HepG2 (cell line): ENCODE measurements around the gene CSNK2A2. TPM values are rescaled to one million over a fixed set of nuclear protein-coding genes. Genes with fewer than 3 reads are reported as not detected.

ENCODE experiments used
- AHDC1 ChIP-seq: sonication (generic); formaldehyde crosslinking; IDR thresholded peaks from 2 replicates; pipeline ENCODE4 v1.5.1; 2020; ENCODE audit warnings: mild to moderate bottlenecking, missing genetic modification reagents, borderline replicate concordance
- CREB3 ChIP-seq: sonication (generic); formaldehyde crosslinking; IDR thresholded peaks from 2 replicates; pipeline ENCODE4 v1.5.0; 2020; ENCODE audit warnings: missing genetic modification reagents
- ELF1 ChIP-seq: sonication (generic); formaldehyde crosslinking; IDR thresholded peaks from 2 replicates; pipeline ENCODE4 v1.4.0; 2020; ENCODE audit warnings: missing genetic modification reagents
- NFATC3 ChIP-seq: sonication (generic); formaldehyde crosslinking; IDR thresholded peaks from 2 replicates; pipeline ENCODE4 v1.5.1; 2020; ENCODE audit warnings: mild to moderate bottlenecking, missing genetic modification reagents
- NFYC ChIP-seq: IDR thresholded peaks from 2 replicates; pipeline ENCODE4 v1.6.1; 2016; ENCODE audit warnings: missing genetic modification reagents, missing compliant biosample characterization
- SMAD1 ChIP-seq: sonication (generic); formaldehyde crosslinking; IDR thresholded peaks from 2 replicates; pipeline ENCODE4 v1.4.0; 2020; ENCODE audit warnings: missing genetic modification reagents, low read depth, mild to moderate bottlenecking, borderline replicate concordance
- THAP8 ChIP-seq: sonication (generic); formaldehyde crosslinking; IDR thresholded peaks from 2 replicates; pipeline ENCODE4 v1.5.1; 2020; ENCODE audit warnings: missing genetic modification reagents, mild to moderate bottlenecking, borderline replicate concordance
- UBTF ChIP-seq: sonication (generic); formaldehyde crosslinking; IDR thresholded peaks from 2 replicates; pipeline ENCODE4 v1.4.0; 2020; ENCODE audit warnings: mild to moderate bottlenecking, missing genetic modification reagents
- ZBTB26 ChIP-seq: IDR thresholded peaks from 2 replicates; pipeline ENCODE4 v1.6.1; 2016; ENCODE audit warnings: missing compliant biosample characterization, missing genetic modification reagents, borderline replicate concordance
- ZNF274 ChIP-seq: sonication (generic); formaldehyde crosslinking; IDR thresholded peaks from 2 replicates; pipeline ENCODE4 v1.5.1; 2020; ENCODE audit warnings: mild to moderate bottlenecking, missing genetic modification reagents
- ZNF446 ChIP-seq: sonication (generic); formaldehyde crosslinking; IDR thresholded peaks from 2 replicates; pipeline ENCODE4 v1.5.0; 2020; ENCODE audit warnings: mild to moderate bottlenecking, missing genetic modification reagents
- ZNF512 ChIP-seq: sonication (generic); formaldehyde crosslinking; IDR thresholded peaks from 2 replicates; pipeline ENCODE4 v1.4.0; 2020; ENCODE audit warnings: mild to moderate bottlenecking, missing genetic modification reagents
- ZNF614 ChIP-seq: IDR thresholded peaks from 2 replicates; pipeline ENCODE4 v1.6.1; 2018; ENCODE audit warnings: missing biosample characterization, missing genetic modification reagents, inconsistent platforms, borderline replicate concordance
- ZNF781 ChIP-seq: sonication (generic); formaldehyde crosslinking; IDR thresholded peaks from 2 replicates; pipeline ENCODE4 v1.5.1; 2020; ENCODE audit warnings: borderline replicate concordance, mild to moderate bottlenecking, missing genetic modification reagents; ENCODE audit errors: not compliant biosample characterization
- ZSCAN31 ChIP-seq: sonication (generic); formaldehyde crosslinking; IDR thresholded peaks from 2 replicates; pipeline ENCODE4 v1.5.0; 2020; ENCODE audit warnings: low read depth, mild to moderate bottlenecking, missing genetic modification reagents
- polyA plus RNA-seq, 8 experiments: library from polyadenylated mRNA; depleted of rRNA in 3 of 8; stranded (reverse) in 7 of 8; unstranded in 1 of 8; fragments of >200 nt; fragmentation: Illumina TruSeq in 4 of 8; extraction: Trizol in 4 of 8; gene quantifications; 2 replicates each; pipeline versions ENCODE4 v1.2.1 to v1.2.3, GENCODE V29; 2011 to 2016; ENCODE audit warnings: low read depth in 4 of 8, missing spikeins in 1 of 8, mixed read lengths in 1 of 8; ENCODE audit not compliant: insufficient read depth in 1 of 8
- total RNA-seq, 5 experiments: library from RNA; depleted of rRNA; stranded (reverse); fragments of >200 nt; fragmentation: Illumina TruSeq; extraction: Trizol; gene quantifications; 2 replicates each; pipeline ENCODE4 v1.2.3, GENCODE V29; 2016; ENCODE audit warnings: low read depth in 1 of 5

Gene CSNK2A2
- total and polyA plus RNA-seq, 2 of the 13 experiments (the other 11 are each of a cell fraction or from before 2014, with no cell fraction given): 46.4 to 56.9 TPM

- no peak for TF ChIP-seq ZBTB26
- TF ChIP-seq THAP8 (CRISPR knock-in tag): no peak
- TF ChIP-seq ZNF781 (CRISPR knock-in tag): no peak
- TF ChIP-seq ZNF446 (CRISPR knock-in tag): peak; percentile 30; the same call in 1 of the 2 replicates
- TF ChIP-seq NFATC3: no peak
- no peak for TF ChIP-seq NFYC
- TF ChIP-seq CREB3 (CRISPR knock-in tag): no peak
- TF ChIP-seq ZNF512: no peak
- TF ChIP-seq SMAD1 (CRISPR knock-in tag): no peak
- TF ChIP-seq UBTF (CRISPR knock-in tag): peak; percentile 57; the same call in 1 of the 2 replicates
- no peak for TF ChIP-seq ZNF274 (CRISPR knock-in tag)
- peak; percentile 83; the same call in 1 of the 2 replicates for TF ChIP-seq AHDC1
- no peak for TF ChIP-seq ZSCAN31 (CRISPR knock-in tag)
- TF ChIP-seq ELF1 (CRISPR knock-in tag): peak; percentile 37; the same call in 1 of the 2 replicates
- TF ChIP-seq ZNF614 (CRISPR knock-in tag): no peak
Observed at GRCh38 chr16:58222532-58223316, 24.8 kb upstream of the CSNK2A2 start (continued).
